T-helper 1 cell treated with Interleukin-12 subunit alpha and Interleukin-12 subunit beta and Interleukin-4 antibody, amounts not matched to agents 30 ng/mL and 1 ng/mL, for 36 hours (primary cell): ENCODE data around the gene MAEA. TPM values are rescaled to one million over a fixed set of nuclear protein-coding genes. Genes with fewer than 3 reads are reported as not detected.

Source experiments
- intact Hi-C: fragments of 100-400 bp; cut with micrococcal nuclease; formaldehyde crosslinking; loops from one replicate; pipeline ENCODE4 v1.15.1; 2024
- total RNA-seq: library from RNA; stranded (reverse); gene quantifications from 2 replicates; pipeline ENCODE4 v1.2.3, GENCODE V29; 2022

The MAEA gene
- total RNA-seq, 1 donor from 2014 or later: 73.4 TPM

DNA sequence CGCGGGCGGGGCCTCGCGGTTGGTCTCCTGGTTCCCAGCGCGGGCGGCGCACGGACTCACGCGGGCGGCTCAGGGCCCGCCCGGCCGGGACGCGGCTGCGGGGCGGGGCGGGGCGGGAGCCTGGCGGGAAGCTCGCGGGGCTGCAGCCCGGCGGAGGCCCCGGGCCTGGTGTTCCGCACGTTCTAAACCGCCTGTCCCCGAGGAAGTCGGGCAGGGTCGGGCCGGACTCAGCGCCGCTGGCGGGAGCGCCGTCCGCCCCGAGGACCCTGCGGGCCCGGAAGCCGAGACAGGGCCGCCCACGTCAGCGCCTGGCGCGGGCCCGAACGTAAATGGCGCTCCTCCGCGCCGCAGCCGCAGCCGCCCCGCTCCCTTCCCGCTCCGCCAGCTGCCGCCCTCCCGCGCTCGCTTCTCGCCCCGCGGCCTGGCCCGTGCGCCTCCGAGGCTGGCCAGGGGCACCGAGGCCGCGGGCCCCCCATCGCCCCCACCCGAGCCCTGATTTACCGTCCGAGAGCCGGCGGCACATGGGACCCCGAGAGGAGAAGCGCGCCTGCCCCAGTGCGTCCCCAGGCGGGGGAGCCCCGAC is 40.5 kb upstream of the MAEA start:
- intact Hi-C loops: loop anchor here (1.0 to 5.0 kb wide), 8 partner anchors 18 to 467 kb away; partner anchors contain the start of genes MAEA and SLBP

DNA sequence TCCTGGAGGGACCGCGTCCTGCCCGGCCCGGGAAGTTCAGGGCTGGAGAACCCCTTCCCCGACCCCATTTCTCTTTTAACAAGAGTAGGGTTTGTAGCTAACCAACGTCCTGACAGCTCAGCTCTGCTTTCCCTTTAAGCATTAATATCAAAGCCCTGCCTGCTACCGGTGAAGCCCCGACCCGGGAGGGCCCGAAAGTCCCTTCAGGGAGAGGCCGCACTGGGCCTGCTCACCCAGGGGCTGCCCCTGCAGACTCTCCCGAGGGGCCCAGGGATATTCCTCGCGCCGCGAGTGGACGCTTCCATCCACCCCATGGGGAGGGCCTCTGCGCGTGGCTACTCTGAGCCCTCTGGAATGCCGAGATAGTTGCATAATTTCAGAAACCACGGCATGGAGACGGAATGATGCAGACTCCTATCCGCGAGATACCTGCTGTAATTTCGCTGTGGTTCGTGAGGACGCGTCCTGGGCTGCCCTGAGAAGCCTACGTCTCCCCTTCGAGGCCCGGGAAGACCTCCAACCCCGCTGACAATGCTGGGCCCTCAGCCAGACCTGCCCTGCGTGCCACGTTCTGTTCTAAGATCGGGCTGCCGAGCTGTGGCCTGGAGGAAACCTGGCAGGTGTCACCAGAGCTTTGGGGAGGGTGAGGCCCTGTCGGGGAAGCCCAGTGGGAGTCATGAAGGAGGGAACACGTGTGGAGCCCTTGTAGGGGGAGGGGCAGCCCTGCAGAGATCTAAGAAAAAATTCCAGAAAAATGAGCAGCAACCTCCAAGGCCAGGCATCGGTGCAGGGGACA is 39.8 kb upstream of the MAEA start:
- intact Hi-C loops: loop anchor here (1.0 to 5.0 kb wide), 8 partner anchors 17 to 468 kb away; partner anchors contain the start of genes MAEA and SLBP

DNA sequence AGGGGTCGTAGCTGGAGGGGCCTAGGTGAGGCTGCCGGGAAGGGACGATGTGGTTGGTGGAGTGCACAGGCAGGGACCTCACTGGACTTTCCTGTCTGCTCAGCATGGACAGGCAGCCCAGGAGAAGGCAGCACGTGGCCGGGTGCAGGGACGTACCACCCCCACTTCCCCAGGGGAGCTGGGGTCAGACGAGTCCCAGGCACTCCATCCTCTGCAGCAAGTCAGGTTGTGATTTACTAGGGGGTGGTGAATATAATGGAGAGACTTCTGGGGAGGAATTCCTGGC is 39.2 kb upstream of the MAEA start:
- intact Hi-C loops: no loop called here

DNA sequence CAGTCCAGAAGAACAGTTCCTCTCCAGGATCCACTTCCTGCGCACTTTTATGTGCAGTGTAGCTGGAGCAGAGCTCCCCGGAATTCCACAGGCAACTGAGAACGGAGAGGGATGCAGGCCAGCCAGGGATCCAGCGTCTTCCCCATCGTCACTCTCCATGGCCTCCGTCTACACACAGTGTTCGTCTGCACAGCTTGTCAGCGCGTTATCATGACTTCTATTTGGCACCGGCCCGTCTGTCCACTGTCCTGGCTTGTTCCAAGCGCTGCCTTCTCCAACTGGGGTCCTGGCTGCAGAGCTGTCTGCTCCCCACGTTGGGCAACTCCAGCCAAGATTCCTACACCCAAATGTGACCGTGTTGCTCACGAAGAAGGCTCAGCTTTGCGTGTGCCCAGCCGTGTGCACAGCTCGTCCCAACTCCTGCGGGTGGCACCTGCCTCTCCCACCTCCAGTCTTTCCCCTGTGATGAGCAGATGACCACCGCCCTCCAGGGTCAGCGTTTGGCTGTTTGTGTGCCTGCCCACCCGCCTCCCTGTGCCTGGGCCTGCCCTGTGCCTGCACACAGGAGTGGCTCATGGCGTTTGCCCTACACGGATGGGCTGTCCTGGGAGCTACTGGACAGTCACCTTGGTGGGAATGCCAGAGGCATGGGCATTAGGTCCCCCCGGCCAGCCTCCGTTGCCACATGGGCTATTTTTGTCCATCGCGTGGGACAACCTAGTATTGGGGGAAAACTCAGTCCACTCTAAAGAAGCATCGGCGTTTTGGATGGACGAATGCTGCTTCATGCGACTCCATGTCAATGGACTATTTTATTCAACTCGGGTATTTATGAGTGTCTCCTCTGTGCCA is 38.5 kb upstream of the MAEA start:
- intact Hi-C loops: no loop called here

DNA sequence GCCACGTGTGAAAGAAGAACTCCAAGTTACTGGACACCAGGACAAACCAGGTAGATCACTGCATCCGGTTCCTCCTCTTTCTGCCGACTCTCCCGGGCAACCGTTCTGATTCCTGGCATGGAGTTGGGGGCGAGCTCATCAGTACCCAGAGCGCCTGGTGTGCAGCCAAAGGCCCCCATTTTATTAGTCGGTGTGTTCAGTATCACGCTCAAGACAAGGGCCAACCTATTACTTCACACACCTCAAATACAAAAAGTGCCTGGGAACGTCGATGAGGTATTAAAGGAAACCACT is 38.0 kb upstream of the MAEA start:
- intact Hi-C loops: no loop called here

DNA sequence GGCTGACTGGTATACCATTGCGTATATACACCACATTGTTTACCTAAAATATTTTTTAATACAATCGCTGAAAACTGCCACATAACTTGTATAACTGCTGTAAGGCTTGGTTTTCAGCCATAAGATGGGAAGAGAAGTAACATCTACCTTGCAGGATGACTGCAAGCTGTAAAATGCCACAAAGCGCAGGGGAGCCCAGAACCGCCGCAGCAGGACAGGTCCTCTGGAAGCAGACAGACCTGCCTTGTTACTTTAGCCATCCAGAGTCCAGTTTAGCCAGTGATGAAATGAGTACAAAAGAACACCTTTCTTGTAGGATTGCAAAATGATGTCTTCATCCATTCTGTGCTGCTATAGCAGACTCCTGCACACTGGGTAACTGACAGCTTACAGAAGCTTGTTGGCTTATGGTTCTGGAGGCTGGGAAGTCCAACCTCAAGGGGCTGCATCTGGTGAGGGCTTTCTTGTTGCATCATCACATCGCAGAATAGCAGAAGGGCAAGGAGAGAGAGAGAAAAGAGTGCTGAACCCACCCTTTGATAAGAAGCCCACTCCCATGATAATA is 36.7 kb upstream of the MAEA start:
- intact Hi-C loops: no loop called here

DNA sequence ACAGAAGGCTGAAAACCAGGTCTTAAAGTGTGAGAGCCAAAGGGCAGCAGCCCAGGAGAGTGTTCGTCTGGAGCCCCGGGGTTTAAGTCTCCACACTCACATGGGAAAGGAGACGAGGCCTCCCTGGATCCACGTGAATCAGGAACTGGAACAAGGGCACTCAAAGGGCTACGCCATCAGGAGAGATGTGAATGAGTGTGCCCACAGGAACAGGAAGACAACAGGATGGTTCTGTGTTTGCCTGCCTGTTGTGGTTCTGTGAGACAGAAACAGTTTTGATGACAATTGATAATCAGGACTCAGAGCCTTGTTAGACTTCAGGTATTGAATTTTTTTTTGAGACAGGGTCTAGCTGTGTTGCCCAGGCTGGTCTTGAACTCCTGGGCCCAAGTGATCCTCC is 35.9 kb upstream of the MAEA start:
- intact Hi-C loops: no loop called here

DNA sequence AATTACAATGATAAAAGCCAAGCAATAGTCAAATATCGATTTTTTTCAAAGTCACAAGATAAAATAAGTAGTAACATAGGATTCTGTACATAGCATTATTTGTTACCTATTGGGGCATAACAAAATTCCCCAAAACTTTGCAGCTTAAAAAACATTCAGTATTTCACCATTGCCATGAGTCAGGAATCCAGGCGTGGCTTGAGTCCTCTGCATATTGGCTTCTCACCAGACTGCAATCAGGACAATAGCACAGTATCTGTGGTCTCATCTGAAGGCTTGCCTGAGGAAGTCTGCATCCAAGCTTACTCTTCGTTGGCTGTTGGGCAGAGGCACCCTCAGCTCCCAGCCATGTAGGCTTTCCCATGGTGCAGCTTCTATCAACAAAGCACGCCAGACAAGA is 34.5 kb upstream of the MAEA start:
- intact Hi-C loops: no loop called here

DNA sequence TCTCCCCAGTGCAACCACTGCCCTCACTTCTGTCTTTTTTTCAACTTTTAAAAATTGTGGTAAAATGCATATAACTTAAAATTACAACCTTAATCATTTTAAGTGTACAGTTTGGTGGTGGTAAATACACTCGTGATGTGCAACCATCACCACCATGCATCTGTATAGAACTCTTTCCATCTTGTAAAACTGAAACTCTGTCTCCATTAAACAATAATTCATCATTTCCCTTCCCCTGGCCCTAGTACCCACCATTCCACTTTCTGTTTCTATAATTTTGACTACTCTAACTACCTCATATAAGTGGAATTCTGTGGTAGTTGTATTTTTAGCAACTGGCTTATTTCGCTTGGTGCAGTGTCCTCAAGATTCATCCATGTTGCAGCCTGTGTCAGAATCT is 34.0 kb upstream of the MAEA start:
- intact Hi-C loops: no loop called here

DNA sequence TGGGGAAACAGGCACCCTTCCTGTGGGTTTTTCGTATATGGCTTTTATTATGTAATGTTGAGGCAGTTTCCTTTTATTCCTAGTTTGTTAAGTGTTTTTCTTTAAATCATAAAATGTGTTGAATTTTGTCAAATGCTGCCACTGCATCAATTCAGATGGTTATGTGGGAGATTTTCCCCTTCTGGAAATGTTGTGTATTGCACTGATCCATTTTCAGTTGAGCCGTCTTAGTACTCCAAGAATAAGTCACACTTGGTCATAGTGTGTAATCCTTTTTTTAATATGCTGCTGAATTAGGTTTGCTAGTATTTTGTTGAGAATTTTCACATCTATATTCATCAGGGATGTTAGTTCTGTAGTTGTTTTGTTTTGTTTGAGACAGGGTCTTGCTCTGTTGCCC is 31.2 kb upstream of the MAEA start:
- intact Hi-C loops: no loop called here

DNA sequence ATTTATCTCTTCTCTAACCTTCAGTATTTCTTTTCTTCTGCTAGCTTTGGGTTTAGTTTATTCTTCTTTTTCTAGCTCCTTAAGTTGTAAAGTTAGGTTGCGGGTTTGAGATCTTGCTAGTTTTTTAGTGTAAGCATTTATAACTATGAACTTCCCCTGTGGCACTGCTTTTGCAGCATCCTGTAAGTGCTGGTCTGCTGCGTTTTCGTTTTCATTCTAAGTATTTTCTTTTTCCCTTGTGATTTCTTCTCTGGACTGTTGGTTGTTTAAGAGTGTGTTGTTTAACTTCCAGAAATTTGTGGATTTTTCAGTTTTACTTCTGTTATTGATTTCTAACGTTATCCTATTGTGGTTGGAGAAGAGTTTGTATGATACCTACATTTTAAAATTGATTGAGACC is 29.7 kb upstream of the MAEA start:
- intact Hi-C loops: loop anchor here (10.0 kb wide), 1 partner anchor 1155 kb away; the partner anchor contains the start of genes CFAP99 and ZFYVE28

DNA sequence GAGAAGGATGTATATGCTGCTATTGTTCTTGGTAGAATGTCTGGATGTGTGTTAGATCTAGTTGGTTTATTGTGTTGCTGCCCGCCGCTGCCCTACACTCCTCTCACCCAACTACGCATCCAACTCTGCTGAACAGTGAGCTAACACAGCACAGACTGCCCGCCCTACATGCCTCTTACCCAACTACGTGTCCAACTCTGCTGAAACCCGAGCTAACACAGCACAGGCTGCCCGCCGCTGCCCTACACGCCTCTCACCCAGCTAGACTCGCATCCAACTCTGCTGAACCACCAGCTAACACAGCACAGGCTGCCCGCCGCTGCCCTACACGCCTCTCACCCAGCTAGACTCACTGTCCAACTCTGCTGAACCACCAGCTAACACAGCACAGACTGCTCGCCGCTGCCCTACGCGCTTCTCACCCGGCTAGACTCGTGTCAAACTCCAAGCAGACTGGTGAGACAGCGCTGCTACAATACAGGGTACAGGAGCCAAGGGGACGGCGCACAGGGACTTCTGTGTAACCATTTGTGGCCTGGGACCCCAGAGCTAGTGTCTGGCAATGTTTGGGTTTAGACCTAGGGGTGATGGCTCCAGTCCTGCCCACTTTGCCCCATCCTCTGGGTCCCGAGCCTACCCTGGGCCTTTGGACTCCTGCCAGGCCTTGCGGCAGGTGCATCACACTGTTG is 29.1 kb upstream of the MAEA start:
- intact Hi-C loops: loop anchor here (10.0 kb wide), 1 partner anchor 1154 kb away; the partner anchor contains the start of genes CFAP99 and ZFYVE28

DNA sequence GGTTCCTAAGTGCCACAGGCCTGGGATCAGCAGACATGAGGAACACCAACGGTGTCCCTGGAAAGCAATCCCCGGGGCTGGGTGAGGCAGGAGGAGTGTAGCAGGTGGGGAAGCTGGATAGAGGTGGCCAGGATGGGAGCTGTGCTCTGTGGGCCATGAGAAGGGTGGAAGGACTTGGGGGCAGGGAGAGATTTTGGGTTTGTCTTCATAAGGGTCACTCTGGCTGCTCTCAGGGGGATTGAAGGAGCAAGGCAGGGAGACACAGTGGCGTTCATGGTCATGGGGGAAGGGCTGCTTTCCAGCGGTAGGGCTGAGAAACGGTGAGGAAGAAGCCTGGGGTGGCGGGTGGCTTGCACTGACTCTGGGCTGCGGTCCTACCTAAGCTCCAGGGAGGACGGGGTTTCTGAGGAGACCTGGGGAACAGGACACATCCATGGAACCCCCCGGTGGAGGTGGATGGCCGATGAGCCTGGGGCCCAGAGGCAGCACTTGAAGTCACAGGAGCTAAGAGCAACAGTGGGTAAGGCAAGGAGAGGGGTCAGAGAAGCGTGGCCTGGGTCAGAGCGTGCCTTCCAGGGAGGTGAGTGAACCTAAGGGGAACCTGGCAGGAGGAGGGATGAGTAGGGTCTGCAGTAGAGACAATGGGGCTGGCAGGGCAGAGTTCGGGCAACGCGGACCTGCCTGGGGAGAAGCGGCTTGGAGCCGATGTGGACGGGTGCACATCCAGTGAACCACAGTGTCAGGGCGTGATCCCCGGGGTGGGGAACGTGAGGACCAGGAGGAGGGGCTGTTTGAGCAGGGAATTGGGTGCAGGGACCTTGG is 28.4 kb upstream of the MAEA start:
- intact Hi-C loops: loop anchor here (10.0 kb wide), 1 partner anchor 1153 kb away; the partner anchor contains the start of genes CFAP99 and ZFYVE28

DNA sequence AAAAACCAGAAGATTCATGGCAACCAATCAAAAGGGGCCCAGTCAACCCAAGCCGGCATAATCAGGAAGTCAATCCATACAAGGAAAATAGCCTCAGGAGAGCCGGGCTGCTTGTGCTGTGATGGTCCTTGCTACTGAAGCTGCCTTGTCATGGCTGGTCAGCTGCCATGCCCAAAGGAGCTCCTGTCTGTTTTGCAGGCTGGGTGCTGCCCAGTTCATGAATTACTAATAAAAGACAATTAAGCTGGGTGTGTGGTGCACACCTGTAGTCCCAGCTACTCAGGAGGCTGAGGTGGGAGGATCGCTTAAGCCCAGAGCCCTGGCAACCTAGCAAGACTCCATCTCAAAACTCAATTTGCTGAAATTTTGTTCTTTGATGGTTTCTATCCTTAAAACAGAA is 24.7 kb upstream of the MAEA start:
- intact Hi-C loops: loop anchor here (5.0 to 10.0 kb wide), 2 partner anchors 253 to 1150 kb away; partner anchors contain the start of genes CFAP99, FGFRL1 and ZFYVE28

DNA sequence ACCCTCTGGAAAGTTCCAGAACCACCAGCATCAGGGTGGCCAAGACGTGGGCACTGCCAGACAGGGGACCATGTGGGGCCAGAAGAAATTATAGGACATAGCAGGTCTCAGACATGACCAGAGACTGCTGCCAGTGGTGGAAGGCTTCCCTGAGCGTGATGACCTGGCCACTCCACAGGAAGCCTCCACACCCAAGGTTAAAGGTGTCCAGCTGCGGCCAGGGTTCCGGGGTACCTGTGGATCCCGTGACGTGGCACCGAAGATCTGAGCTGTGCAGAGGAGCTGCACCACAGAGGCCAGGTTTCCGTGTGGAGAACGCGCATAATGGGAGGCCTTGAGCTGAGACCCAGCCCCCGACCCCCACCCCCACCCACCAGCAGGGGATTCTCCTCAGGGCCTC is 24.3 kb upstream of the MAEA start:
- intact Hi-C loops: loop anchor here (5.0 to 10.0 kb wide), 2 partner anchors 253 to 1149 kb away; partner anchors contain the start of genes CFAP99, FGFRL1 and ZFYVE28

DNA sequence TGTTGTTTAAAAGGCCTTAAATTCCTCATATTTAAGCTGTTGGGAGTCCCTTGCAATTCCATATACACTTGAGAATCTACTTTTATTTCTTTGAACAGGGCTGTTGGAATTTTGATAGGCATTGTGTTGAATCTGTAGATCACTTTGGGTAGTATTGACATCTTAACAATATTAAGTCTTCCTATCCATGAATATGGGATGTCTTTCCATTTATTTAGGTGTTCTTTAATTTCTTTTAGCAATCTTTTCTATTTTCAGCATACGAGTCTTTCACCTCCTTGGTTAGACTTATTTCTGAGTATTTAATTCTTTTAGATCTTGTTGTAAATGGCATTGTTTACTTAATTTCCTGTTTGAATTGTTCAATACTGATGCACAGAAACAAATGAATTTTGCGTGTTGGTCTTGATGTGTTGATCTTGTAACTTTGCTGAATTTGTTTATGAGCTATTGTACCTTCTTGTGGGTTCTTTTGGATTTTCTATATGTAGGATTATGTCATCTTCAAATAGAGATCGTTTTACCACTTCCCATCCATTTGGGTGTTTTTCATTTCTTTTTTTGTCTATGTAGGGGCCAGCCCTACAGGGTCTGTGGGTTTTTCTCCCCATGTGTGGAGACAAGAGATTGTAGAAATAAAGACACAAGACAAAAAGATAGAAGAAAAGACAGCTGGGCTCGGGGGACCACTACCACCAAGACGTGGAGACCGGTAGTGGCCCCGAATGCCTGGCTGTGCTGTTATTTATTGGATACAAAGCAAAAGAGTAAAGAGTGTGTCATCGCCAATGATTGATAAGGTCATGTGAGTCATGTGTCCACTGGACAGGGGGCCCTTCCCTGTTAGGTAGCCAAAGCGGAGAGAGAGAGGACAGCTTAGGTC is 22.6 kb upstream of the MAEA start:
- intact Hi-C loops: loop anchor here (1.0 to 10.0 kb wide), 8 partner anchors 18 to 1148 kb away; partner anchors contain the start of genes CFAP99, CTBP1, FGFRL1 and MAEA

DNA sequence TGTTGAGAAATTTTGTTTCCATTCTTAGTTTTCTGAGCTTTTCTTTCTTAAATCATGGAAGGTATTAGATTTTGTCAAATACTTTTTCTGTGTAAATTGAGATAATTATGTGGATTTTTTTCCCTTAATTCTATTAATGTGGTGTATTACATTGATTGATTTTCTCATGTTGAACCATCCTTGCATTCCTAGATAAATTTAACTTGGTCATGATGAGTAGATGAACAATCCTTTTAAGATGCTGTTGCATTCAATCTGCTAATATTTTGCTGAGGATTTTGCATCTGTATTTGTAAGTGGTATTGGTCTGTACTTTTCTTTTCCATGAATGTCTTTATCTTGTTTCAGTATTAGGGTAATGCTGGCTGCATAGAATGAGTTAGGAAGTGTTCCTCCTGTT is 20.5 kb upstream of the MAEA start:
- intact Hi-C loops: loop anchor here (5.0 to 10.0 kb wide), 2 partner anchors 257 to 1146 kb away; partner anchors contain the start of genes CFAP99, FGFRL1 and ZFYVE28

DNA sequence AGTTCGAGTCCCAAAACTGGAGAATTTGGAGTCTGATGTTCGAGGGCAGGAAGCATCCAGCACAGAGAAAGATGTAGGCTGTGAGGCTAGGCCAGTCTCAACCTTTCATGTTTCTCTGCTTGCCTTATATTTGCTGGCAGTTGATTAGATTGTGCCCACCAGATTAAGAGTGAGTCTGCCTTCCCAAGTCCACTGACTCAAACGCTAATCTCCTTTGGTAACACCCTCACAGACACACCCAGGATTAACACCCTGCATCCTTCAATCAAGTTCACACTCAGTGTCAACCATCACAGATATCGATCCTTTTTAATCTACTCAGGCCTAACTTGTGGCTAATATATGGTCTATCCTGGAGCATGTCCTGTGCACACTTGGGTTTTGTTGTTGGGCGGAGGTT is 18.0 kb upstream of the MAEA start:
- intact Hi-C loops: no loop called here

DNA sequence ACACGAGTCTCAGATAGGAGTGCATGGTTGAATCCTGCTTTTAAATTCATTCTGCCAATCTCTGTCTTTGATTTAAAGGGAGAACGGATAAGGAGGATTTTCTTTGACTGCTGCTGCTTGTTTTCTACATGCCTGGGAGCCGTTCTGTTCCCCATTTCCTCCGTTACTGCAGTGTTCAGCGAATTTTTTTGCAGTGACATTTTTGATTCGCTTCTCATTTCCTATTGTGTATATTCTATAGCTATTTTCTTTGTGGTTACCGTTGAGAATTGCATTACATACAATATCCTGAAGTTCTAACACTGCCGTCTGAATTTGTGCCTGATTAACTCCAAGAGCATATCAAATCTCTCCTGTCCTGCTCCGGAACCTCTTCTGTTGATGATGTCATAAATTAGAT is 14.8 kb upstream of the MAEA start:
- intact Hi-C loops: no loop called here
